Right lobe of liver (tissue), 4 donors: Measurements from ENCODE around the gene TPM3.

Experiments used
- CTCF ChIP-seq, 4 donors: fragments of 200-600 bp in 3 of 4; fragments of 450-650 bp in 1 of 4; IDR thresholded peaks; one replicate each; pipeline versions ENCODE4 v1.5.1 to v1.8.0; 2016 to 2022; ENCODE audit warnings: antibody characterized with exemption in 4 of 4, mild to moderate bottlenecking in 2 of 4
- POLR2A ChIP-seq: fragments of 450-650 bp; IDR thresholded peaks from one replicate; pipeline ENCODE4 v1.6.1; 2017; ENCODE audit warnings: antibody characterized with exemption, mild to moderate bottlenecking
- donor health status: DM: no; HTN: no; CAD: no.
- donor health status: DM: no; HTN: no; CAD: no.
- donor health status: DM: no; HTN: yes; CAD: no.

GRCh38 chr1:154171223-154171583, 20.7 kb downstream of the TPM3 start:
- no peak for TF ChIP-seq CTCF (IDR thresholded peaks at IDR 0.05)
- TF ChIP-seq POLR2A = no peak
